SK-N-SH (cell line): Measurements from ENCODE around the gene ADCY5.

Experiments used
- CHD2 ChIP-seq: fragments of 150-350 bp; IDR thresholded peaks from 2 replicates; pipeline ENCODE4 v1.6.1; 2018; ENCODE audit warnings: low read length; ENCODE audit not compliant: partially characterized antibody
- EZH2phosphoT487 ChIP-seq: fragments of 200-600 bp; sonication (generic); IDR thresholded peaks from 2 replicates; pipeline ENCODE4 v1.6.1; 2017; ENCODE audit warnings: low read depth, mixed run types, mild to moderate bottlenecking, antibody characterized with exemption, moderate library complexity, borderline replicate concordance
- MEF2A ChIP-seq: IDR thresholded peaks from 2 replicates; pipeline ENCODE4 v1.4.0; 2012; ENCODE audit warnings: low read depth, borderline replicate concordance
- POLR2AphosphoS5 ChIP-seq: IDR thresholded peaks from 2 replicates; pipeline ENCODE4 v1.6.1; 2012; ENCODE audit warnings: low read depth, low read length
- RAD21 ChIP-seq: IDR thresholded peaks from 2 replicates; pipeline ENCODE4 v1.6.1; 2012; ENCODE audit warnings: mild to moderate bottlenecking, low read length
- RFX5 ChIP-seq: IDR thresholded peaks from 2 replicates; pipeline ENCODE4 v1.6.1; 2012; ENCODE audit warnings: mild to moderate bottlenecking, improper control_type of control experiment, low read length
- SMC3 ChIP-seq: IDR thresholded peaks from 2 replicates; pipeline ENCODE4 v1.6.1; 2012; ENCODE audit warnings: low read depth, low read length, improper control_type of control experiment
- TAF1 ChIP-seq: IDR thresholded peaks from 2 replicates; pipeline ENCODE4 v1.6.1; 2012; ENCODE audit warnings: low read depth, mild to moderate bottlenecking, low read length, moderate library complexity, borderline replicate concordance
- TEAD4 ChIP-seq: IDR thresholded peaks from 2 replicates; pipeline ENCODE4 v1.4.0; 2012; ENCODE audit warnings: mild to moderate bottlenecking, borderline replicate concordance; ENCODE audit not compliant: insufficient read depth
- YY1 ChIP-seq: IDR thresholded peaks from 2 replicates; pipeline ENCODE4 v1.4.0; 2012; ENCODE audit warnings: low read depth, mild to moderate bottlenecking
- TF ChIP-seq, protein P1 (sequence below): fragments of 200-600 bp; sonication (generic); IDR thresholded peaks from 2 replicates; pipeline ENCODE4 v1.6.1; 2017; ENCODE audit warnings: antibody characterized with exemption, mild to moderate bottlenecking, moderate library complexity
- TF ChIP-seq, protein P2 (sequence below): fragments of 150-350 bp; IDR thresholded peaks from 2 replicates; pipeline ENCODE4 v1.6.1; 2017; ENCODE audit warnings: antibody characterized with exemption, low read length, low read depth, borderline replicate concordance
- TF ChIP-seq, protein P3 (sequence below): IDR thresholded peaks from 2 replicates; pipeline ENCODE4; 2012
- TF ChIP-seq, protein P4 (sequence below): IDR thresholded peaks from 2 replicates; pipeline ENCODE4 v1.4.0; 2012; ENCODE audit warnings: low read depth

DNA sequence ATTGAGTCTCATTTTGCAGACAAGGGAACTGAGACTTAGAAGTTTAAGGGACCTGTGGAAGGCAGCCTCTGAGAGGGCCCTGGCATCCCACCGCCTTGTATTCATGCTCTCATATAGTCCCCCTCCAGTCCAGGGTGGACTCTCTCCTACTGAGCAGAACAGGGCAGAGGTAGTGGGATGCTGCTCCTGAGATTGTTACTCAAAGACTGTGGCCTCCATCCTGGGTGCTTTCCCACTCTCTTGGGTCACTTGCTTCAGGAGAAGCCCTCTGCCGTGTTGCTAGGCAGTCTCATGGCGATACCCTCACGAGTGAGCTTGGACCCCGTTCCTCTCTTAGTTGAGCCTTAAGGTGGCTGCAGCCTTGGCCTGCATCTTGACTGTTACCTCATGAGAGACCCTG, 22.2 kb upstream of the ADCY5 start:
- TF ChIP-seq, protein P1, sequence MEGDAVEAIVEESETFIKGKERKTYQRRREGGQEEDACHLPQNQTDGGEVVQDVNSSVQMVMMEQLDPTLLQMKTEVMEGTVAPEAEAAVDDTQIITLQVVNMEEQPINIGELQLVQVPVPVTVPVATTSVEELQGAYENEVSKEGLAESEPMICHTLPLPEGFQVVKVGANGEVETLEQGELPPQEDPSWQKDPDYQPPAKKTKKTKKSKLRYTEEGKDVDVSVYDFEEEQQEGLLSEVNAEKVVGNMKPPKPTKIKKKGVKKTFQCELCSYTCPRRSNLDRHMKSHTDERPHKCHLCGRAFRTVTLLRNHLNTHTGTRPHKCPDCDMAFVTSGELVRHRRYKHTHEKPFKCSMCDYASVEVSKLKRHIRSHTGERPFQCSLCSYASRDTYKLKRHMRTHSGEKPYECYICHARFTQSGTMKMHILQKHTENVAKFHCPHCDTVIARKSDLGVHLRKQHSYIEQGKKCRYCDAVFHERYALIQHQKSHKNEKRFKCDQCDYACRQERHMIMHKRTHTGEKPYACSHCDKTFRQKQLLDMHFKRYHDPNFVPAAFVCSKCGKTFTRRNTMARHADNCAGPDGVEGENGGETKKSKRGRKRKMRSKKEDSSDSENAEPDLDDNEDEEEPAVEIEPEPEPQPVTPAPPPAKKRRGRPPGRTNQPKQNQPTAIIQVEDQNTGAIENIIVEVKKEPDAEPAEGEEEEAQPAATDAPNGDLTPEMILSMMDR = no peak
- TF ChIP-seq YY1 = no peak
- TF ChIP-seq, protein P2, sequence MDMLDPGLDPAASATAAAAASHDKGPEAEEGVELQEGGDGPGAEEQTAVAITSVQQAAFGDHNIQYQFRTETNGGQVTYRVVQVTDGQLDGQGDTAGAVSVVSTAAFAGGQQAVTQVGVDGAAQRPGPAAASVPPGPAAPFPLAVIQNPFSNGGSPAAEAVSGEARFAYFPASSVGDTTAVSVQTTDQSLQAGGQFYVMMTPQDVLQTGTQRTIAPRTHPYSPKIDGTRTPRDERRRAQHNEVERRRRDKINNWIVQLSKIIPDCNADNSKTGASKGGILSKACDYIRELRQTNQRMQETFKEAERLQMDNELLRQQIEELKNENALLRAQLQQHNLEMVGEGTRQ = no peak
- TF ChIP-seq, protein P3, sequence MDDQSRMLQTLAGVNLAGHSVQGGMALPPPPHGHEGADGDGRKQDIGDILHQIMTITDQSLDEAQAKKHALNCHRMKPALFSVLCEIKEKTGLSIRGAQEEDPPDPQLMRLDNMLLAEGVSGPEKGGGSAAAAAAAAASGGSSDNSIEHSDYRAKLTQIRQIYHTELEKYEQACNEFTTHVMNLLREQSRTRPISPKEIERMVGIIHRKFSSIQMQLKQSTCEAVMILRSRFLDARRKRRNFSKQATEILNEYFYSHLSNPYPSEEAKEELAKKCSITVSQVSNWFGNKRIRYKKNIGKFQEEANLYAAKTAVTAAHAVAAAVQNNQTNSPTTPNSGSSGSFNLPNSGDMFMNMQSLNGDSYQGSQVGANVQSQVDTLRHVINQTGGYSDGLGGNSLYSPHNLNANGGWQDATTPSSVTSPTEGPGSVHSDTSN = no peak
- TF ChIP-seq CHD2 = no peak
- no peak for TF ChIP-seq RFX5
- TF ChIP-seq POLR2AphosphoS5 = no peak
- no peak for TF ChIP-seq EZH2phosphoT487
- TF ChIP-seq, protein P4, sequence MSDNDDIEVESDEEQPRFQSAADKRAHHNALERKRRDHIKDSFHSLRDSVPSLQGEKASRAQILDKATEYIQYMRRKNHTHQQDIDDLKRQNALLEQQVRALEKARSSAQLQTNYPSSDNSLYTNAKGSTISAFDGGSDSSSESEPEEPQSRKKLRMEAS = no peak
- TF ChIP-seq MEF2A = no peak
- TF ChIP-seq TAF1 = no peak
- no peak for TF ChIP-seq RAD21
- TF ChIP-seq SMC3 = no peak
- TF ChIP-seq TEAD4 = no peak
